Hindlimb muscle (tissue), 1 donor: Measurements from ENCODE around the gene MOSPD3. TPM values are rescaled to one million over a fixed set of nuclear protein-coding genes. Genes with fewer than 3 reads are reported as not detected.

Experiments
- polyA plus RNA-seq: library from polyadenylated mRNA; unstranded; fragments of 120-200 nt; gene quantifications from one replicate; pipeline ENCODE4 v1.2.1, GENCODE V29; 2013; ENCODE audit not compliant: insufficient read length

MOSPD3 gene
- polyA plus RNA-seq, 1 donor: 17.9 TPM

Other genes starting within 250 kb of the MOSPD3 start
- 5.2 TPM for gene PILRA, start 239.1 kb upstream of the MOSPD3 start, polyA plus RNA-seq
- 7.1 TPM for gene ZCWPW1, start 183.8 kb upstream of the MOSPD3 start, polyA plus RNA-seq
- gene MEPCE, start 182.7 kb upstream of the MOSPD3 start, polyA plus RNA-seq: 35.9 TPM
- gene PPP1R35, start 176.0 kb upstream of the MOSPD3 start, polyA plus RNA-seq: 15.6 TPM
- gene SPACDR, start 148.3 kb upstream of the MOSPD3 start, polyA plus RNA-seq: 2.1 TPM
- 61.5 TPM for gene TSC22D4, start 133.3 kb upstream of the MOSPD3 start, polyA plus RNA-seq
- gene NYAP1, start 128.6 kb upstream of the MOSPD3 start, polyA plus RNA-seq: 2.2 TPM
- 15.6 TPM for gene AGFG2, start 73.3 kb upstream of the MOSPD3 start, polyA plus RNA-seq
- 3.5 TPM for gene SAP25, start 38.6 kb upstream of the MOSPD3 start, polyA plus RNA-seq
- 31.9 TPM for gene LRCH4, start 26.4 kb upstream of the MOSPD3 start, polyA plus RNA-seq
- 2.3 TPM for gene FBXO24, start 26.2 kb upstream of the MOSPD3 start, polyA plus RNA-seq
- gene PCOLCE, start 10.2 kb upstream of the MOSPD3 start, polyA plus RNA-seq: 255 TPM
- gene TFR2, start 29.0 kb downstream of the MOSPD3 start, polyA plus RNA-seq: 1.3 TPM
- gene ACTL6B, start 43.9 kb downstream of the MOSPD3 start, polyA plus RNA-seq: not detected
- 159 TPM for gene GNB2, start 61.2 kb downstream of the MOSPD3 start, polyA plus RNA-seq
- gene GIGYF1, start 81.7 kb downstream of the MOSPD3 start, polyA plus RNA-seq: 39.7 TPM
- 21.4 TPM for gene POP7, start 93.6 kb downstream of the MOSPD3 start, polyA plus RNA-seq
- gene EPO, start 107.9 kb downstream of the MOSPD3 start, polyA plus RNA-seq: not detected
- not detected for gene ZAN, start 121.1 kb downstream of the MOSPD3 start, polyA plus RNA-seq
- 47.2 TPM for gene EPHB4, start 215.0 kb downstream of the MOSPD3 start, polyA plus RNA-seq
- gene SLC12A9, start 240.2 kb downstream of the MOSPD3 start, polyA plus RNA-seq: 23.5 TPM